Limb (tissue), 2 donors: Measurements from ENCODE around the gene KIF1A.

Experiments used
- DNase-seq, 2 donors: peaks; one replicate each; pipeline ENCODE4 v3.0.0-alpha.2; 2016; ENCODE audit errors: extremely low spot score in 2 of 2

Gene KIF1A, protein sequence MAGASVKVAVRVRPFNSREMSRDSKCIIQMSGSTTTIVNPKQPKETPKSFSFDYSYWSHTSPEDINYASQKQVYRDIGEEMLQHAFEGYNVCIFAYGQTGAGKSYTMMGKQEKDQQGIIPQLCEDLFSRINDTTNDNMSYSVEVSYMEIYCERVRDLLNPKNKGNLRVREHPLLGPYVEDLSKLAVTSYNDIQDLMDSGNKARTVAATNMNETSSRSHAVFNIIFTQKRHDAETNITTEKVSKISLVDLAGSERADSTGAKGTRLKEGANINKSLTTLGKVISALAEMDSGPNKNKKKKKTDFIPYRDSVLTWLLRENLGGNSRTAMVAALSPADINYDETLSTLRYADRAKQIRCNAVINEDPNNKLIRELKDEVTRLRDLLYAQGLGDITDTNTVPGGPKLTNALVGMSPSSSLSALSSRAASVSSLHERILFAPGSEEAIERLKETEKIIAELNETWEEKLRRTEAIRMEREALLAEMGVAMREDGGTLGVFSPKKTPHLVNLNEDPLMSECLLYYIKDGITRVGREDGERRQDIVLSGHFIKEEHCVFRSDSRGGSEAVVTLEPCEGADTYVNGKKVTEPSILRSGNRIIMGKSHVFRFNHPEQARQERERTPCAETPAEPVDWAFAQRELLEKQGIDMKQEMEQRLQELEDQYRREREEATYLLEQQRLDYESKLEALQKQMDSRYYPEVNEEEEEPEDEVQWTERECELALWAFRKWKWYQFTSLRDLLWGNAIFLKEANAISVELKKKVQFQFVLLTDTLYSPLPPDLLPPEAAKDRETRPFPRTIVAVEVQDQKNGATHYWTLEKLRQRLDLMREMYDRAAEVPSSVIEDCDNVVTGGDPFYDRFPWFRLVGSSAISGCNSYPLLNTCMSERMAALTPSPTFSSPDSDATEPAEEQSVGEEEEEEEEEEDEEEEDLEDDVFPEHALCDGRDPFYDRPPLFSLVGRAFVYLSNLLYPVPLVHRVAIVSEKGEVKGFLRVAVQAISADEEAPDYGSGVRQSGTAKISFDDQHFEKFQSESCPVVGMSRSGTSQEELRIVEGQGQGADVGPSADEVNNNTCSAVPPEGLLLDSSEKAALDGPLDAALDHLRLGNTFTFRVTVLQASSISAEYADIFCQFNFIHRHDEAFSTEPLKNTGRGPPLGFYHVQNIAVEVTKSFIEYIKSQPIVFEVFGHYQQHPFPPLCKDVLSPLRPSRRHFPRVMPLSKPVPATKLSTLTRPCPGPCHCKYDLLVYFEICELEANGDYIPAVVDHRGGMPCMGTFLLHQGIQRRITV (N-terminal part only)

GRCh38 chr2:240819858-240820606 is at the start of gene KIF1A:
TSS of gene KIF1A (minus strand) at chr2:240820219. CDS start at chr2:240797752, 22,467 bp downstream.
- DNase-seq: peak; percentile 32 to 85

- DNase-seq: no peak
Measured at GRCh38 chr2:240869109-240869955, 49.3 kb upstream of the KIF1A start.

GRCh38 chr2:240868286-240869108 is 48.5 kb upstream of the KIF1A start, which contains the start of gene AGXT:
TSS of gene AGXT (plus strand) at chr2:240868824. CDS start at chr2:240868866, 42 bp downstream.
- DNase-seq: no peak

DNA sequence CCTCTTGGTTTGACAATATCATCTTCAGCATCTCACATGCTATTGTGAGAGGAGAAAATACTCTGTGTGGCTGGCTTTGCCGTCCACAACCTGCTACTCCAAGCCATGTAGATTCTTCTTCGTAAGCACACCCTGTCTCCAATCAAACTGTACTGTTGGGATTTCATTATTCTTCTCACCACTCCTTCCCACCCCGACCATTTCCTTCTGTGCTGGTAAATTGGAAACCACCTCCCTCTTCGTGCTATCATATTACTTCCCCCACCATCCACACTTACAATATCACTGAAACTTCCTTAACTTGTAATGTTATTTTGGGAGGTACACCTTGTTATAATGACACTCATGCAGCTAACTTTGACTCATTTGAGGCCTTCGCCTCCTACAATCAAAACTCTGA is 45.4 kb upstream of the KIF1A start:
- no peak for DNase-seq

DNA sequence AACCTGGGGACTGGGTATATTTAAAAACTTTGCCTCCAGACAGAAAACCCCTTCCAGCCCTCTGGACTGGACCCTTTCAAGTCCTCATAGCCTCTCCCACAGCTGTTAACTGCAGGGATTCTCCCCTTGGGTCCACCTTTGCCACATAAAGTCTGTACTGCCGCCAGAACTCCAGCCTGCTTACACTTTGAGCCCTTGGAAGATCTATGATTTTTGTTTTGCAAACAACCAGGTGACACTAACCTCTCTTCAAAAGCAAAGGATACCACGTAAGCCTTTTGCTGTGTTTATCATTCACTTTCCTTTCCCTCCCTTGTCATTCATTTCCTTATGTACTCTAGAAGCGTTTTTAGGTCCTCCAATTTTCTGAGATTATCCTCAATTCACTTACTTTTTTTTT is 44.5 kb upstream of the KIF1A start:
- DNase-seq: no peak

DNA sequence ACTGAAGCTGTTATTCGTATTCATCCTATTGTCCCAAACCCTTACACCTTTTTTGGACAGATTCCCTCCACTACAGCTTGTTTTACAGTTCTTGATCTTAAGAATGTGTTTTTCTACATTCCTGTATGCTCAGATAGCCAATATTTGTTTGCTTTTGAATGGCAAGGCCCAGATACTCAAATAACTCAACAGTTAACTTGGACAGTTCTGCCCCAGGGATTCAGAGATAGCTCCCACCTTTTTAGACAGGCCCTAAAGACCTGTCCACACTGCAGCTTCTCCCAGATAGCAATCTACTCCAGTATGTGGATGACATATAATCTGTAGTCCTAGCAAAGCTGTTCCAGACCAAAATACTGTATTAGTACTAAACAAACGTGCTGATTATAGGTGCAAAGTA is 41.5 kb upstream of the KIF1A start:
- no peak for DNase-seq

GRCh38 chr2:240858871-240859270 is 38.9 kb upstream of the KIF1A start:
- DNase-seq: no peak

DNA sequence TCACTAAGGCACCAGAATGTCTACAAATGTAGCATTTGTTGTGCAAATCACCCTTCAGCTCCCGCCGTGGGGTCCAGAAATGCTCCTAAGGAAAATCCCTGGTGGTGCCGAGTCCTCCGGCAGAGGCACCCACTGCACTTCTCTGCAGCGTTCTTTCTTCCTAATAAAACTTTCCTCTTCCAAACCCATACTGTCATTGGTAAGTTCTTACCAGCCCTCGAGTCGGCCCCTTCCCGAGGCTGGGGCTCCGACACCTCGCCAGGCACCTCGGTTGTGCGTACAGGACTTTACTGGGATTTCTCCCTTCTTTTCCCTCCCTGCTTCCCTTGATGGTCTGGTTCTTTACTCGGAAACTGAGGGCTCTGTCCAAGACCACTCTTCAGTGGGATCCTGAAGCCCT is 38.3 kb upstream of the KIF1A start:
- no peak for DNase-seq

DNA sequence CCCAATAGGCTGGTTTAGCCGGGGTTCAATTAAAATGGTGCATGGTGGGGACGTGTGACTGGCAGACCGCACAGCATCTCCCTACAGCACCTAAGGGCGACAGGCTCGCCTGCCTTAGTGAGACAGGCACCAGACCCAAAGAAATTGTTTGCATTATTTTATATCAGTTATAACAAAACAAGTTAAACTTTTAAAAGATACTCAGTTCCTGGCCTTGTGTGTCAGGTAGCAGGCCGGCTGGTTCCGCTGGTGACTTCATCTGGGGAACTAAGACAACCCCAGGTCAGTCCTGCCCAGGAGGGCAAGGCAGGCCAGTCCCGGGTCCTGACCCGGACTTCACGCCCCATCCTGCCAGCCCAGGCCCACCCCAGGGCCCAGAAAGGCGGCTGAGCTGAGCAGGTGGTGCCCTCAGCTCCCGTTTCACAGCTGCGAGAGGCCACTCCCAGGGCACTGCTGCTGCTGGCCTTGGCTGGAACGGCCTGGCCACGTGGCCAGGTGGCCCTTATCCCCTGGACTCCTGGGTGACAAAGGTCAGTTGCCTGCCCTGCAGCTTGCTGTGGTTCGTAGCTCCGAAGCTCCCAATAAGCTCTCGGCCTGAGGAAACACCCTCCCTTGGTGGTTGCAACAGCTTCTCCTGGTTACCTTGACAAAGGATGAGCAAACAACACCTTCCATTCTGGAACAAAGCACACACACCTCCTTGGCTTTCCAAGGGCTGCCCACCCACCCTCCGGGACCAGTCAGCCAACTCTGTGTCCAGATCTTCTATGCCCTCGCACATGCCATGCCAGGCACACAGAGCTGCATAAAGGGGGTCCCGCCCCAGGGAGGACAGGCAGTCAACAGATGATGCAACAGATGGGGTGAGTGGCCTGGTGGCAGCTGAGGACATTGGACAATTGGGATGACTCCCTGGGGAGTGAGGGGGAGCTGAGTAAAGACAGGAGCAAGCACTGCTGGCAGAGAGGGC is 37.3 kb upstream of the KIF1A start:
- no peak for DNase-seq

DNA sequence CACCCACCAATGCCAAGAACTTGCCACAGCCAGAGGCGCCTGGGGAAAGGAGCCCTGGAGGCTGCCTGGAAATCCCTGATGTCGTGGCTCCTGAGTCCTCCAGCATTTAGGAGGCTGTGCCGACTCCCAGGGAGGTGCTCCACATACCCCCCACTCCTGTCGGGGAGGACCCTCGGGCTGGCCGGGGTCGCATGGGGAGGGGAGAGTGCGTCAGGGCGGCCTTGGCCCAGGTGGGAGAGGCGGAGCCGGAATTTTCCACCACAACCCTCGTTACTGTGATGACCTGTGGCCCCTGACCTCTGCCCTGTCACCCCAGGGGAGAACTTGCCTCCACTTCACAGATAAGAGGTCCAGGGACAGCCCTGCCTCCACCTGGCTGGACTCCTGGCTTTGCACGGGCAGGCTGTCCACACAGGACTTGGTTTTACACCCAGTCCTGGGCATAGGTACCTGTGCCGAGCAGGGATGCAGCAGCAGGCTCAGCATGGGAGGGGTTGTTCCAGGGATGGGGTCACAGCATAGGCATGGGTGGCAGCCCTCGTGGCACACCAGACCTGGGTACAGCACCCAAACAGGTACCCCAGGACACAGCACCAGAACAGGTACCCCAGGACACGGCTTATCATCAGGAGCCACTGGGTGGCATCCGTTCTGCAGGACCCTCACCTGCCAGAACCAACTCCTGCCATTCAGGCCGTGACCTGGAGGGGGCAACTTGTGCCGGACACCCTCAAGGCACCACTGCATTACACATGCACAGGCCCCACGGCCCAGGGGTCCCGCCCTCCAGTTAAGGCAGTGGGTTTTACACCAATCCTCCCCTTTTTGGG is 36.3 kb upstream of the KIF1A start:
- DNase-seq: peak in 1 of 2 donors; percentile 34

- no peak for DNase-seq
Measured at GRCh38 chr2:240855670-240856069, 35.7 kb upstream of the KIF1A start.

DNA sequence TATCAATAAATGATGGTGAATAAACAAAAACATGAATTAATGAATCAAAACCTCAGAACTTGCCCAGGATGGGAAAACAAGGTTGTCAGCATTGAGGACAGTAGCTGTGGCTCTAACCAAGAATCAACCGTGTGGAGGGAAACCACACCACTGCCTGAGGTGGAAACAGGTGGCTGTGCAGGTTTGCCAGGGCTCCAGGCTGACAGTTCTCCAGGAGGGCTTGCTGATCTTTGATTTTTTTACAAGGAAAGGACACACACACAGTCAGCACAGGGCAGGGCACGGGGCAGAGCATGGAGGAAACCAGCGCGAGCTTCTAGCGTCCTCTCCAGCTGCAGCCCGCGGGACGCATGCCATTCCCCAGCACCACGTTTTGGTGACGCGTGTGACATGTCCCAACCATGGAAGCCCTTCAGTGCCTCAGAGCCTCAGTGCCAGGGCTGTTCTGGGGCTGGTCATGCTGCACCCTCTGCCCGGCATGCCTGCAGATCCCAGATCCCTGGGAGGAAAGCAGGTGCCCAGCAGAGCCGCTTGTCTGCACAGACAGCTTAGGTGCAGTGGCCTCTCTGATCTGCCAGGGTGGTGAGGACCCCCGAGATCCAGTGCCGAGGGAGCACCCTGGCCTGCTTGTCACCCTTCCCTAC is 32.8 kb upstream of the KIF1A start:
- DNase-seq: no peak

- DNase-seq: peak; percentile 65 to 92
Measured at GRCh38 chr2:240851078-240851991, 31.3 kb upstream of the KIF1A start.

DNA sequence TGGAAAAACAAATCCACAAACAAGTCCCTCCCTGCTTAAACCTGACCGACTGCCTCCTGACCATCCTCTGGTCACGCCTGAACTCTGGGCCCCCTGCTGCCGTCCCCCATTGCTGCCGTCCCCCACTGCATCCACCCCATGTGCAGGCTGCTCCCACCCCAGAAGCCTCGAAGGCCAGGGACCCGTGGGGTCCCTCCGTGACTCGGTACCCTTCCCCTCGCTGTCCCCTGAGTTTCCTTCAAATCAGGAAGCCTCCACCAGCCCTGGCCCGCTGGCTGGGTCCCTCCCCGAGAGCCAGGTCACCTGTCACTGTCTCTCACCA is 30.7 kb upstream of the KIF1A start:
- DNase-seq: no peak

GRCh38 chr2:240850026-240850425 is 30.0 kb upstream of the KIF1A start:
- no peak for DNase-seq
